HG03095 (cell line): Measurements from ENCODE around the gene IGF1R.

ENCODE experiments used
- ATAC-seq: cut with Tn5 transposase; IDR thresholded peaks from one replicate; pipeline ENCODE4 v1.9.1; 2021; ENCODE audit warnings: moderate library complexity; ENCODE audit not compliant: unreplicated experiment

IGF1R gene

DNA sequence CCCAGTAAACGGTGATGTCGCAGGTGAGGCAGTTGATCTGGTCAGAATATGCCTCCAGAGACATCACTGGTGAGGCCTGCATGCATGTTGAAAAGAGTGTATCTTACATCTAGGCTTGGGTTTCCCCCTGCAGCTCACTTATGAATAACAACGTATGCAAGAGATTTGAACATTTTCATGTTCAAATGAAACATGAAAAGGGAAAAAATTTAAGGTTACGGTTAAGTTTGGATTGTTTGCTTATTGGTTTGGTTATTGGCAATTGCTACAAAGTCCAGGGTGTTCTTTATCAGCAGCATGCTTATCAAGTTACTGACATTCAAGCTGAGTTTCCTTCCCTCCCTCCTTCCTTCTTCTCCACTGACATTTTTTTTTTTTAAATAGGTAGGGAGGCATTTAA lies 123.2 kb downstream of the IGF1R start:
- ATAC-seq, result no peak

DNA sequence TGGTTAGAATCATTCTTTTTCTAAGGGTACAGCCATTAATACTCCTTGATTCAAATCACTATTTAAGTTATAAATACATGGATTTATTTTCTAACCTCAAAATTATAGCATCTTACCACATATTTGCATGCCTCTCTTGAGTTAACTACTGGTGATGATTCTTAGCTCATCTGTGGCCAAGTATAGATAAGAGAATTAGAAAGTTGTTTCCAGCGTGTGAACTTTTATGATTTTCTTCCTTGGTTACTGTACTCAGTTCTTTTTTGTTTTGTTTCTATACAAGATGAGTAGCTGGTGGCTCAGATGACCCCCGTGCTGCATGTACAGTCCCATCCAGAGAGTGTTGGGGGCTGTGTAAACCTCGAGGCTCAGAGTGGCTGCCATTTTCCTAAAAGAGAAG lies 124.6 kb downstream of the IGF1R start:
- no peak for ATAC-seq

DNA sequence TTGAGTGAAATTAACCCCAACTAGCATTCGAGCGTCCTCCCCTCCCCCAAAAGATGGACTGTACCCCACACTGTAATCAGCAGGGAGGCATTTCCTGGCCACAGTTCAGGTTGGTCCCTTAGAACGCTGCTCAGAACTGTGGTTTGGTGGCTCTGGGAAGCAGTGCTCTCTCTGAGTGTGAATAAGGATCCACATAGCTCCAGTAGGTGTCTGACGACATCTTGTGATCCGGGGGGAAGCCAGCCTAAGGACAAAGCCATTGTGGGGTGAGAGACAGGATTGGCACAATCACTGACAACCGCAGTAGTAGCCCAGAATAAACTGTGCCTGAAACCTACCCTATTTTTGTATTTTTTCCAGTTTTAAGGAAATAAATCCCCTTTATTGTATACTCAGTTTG lies 125.3 kb downstream of the IGF1R start:
- no peak for ATAC-seq

DNA sequence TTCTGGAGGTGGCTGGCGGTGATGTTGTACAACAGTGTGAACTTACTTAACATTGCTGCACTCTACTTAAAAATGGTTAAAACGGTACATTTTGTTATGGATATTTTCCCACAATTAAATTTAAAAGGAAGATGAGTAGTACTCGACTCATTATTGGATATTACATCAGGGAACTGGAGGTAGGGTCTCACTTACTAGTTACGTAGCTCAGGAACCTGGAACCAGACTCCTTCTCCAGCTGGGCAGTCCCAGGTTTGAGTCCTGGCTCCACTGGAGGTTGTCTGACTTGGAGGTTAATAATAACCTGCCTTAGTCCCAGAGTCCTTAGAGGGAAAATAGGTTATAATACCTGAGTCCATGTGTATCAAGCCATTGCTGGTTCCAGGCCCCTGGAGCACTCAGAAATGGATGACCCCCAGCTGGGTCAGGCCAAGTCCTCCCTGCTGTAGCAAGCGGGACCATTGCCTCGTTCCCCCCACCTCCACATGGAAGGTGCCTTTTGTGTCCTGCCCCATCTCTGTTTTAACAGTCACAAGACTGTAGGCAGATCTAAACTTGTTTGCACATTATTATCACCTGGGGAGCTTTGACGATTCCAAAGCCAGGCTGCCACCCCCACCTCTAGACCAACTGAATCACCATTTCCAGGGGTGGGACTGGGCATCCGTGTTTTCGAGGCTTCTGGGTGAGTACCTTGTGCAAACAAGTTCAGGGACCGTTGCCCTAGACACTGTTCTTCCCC lies 126.6 kb downstream of the IGF1R start:
- ATAC-seq, result no peak

DNA sequence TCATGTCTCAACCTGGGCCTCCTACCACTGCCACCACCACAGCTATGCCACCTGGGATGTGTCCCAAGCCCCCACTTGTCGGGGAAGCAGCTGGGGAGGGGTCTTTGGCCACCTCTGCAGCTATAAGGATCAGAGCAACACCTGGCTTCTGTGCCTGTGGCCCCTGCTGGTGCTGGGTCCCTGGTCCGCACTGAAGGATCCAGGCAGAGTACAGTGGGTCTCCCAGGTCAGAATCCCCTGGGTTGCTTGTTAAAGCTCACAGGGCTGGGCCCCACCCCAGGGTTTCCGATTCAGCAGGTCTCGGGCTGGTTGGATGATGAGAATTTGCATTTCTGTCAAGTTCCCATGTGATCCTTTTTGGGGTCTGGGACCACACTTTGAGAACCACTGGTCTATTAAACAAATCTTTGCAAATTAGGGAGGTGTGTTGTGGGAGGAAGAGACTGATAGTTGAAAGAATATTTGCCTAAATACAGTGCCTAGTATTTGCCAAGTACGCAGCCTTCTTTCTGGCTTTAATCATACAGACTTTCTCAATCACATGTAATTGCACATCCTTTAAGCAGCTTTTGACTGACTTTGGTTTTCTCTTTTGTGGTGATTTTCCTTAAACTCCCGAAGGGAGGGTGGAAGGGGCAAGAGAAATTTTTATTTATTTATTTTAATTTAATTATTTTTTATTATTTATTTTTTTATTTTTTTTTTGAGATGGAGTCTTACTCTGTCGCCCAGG lies 127.3 kb downstream of the IGF1R start:
- no peak for ATAC-seq

DNA sequence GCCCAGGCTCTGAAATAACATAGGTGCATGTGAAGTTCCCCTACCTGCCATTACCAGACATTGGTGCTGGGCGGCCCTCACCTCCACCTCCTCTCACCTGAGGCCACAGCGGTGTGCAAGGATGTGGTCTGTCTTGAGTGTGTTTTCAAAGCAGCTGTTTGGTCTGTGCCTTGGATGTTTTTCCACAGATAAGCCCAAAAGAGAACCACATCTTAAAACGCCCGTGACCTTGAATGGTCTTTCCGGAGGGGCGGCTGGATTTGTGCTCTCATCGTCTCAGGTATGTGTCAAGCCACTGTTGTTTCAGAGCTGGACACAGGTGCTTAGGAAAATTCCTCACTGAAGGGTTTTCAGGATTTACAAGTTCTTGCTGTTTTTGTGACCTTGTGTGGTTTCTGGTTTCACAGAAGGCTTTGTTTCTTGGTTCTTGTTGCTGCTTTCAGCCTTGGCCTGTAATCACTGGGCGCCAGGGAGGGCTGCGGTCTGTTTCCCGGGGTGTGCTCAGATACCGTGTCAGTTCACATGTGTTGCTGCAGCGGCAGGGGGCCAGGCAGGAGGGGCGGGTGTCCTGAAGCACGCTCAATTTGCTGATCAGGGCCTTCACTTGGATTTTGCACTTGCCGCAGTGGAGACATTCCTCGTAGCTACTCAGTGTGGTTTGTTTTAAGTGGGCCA lies 128.4 kb downstream of the IGF1R start:
- ATAC-seq, result peak; percentile 60

DNA sequence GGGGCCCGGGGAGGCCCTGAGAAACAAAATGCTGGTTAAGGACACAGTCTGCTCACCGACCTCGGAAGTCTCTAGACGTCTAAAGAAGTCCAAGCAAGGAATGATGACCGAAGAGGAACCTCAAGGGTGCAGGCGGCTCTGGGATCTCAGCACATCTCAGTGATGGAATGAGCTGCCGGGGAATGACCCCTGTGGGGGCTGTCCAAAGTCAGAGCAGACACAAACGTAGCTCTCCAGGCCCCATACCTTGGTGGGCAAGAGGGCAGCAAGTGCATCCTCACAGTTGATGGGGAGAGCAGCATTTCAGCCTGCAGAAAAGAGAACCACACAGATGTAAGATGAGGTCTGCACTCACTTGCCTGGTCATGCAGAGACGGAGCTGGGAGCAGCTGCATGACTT lies 129.1 kb downstream of the IGF1R start:
- ATAC-seq, result no peak

DNA sequence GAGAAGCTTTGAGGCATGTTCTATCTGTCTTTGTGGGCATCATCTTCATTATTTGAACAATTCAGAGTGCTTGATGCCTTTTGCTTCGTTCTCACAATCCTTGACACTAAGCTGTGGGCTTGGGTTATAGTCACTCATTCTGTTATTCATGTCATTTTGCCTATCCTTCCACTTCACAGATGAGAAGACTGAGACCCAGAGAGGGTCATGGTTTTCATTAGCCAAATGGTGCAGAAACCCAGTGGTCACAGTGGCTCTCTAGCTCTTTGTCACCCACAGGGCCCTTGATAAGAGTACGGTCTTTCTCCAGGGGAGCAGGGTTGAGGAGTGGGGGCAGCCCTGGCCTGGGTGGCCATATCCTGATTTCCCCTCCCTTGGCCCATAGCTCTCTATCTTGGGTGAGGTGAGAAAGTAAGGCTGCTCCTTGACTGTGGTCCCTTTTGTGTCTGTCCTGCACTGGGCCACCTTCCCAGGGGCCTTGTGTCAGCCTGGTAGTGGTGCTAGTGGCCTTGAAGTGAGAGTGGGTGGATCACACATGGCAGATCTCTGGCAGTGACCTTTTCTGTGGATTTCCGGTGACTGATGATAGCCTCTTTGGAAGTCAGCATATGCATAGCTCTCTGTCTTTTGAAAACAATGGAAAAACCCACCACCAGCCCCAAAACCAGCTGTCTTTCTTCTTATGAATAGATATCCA lies 130.1 kb downstream of the IGF1R start:
- no peak for ATAC-seq

DNA sequence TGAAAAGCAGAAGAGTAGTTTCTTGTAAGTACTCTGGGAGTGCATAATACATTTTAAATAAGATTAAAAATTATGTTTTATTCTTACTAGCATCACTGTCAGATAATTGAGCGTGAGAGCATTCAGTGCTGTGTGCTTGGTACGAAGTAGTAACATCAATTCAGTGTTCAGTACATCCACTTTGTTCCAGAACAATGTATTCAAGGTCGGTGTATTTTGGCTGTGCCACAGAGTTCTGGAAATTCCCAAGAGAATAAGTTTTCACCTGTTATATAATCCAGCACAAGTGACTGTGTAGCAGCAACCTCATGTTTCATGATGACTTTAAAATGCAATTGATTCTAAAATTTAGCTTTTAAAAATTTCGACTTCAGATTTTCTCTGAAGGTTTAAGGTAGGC lies 130.6 kb downstream of the IGF1R start:
- no peak for ATAC-seq

DNA sequence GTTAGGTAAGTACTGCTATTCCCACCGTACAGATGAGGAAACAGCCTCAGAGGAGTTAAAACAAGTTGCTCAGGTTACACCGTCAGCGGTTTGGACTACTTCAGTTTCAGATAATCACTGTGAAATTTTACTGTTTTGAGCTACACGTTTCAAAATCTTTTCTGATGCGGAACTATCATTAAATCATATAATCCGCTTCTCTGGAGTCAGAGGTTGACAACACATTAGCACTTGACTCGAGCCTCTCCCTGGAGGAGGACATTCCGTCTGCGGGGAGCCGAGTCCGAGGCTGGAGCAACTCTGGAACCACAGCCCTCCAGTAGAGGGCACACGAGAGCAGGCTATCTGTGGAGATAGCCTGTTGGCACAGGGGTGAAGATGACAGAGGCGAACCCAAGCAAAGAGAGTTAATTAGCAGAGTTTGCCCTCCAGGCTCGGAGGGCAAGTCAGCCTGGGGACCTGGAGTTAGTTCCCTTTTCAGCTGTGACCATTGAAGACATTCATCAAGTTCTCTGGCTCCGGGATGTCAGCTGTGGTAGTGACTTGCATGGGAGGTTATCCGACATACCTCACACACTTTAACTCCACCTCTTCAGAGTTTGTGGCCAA lies 131.2 kb downstream of the IGF1R start:
- peak; percentile 78 for ATAC-seq

DNA sequence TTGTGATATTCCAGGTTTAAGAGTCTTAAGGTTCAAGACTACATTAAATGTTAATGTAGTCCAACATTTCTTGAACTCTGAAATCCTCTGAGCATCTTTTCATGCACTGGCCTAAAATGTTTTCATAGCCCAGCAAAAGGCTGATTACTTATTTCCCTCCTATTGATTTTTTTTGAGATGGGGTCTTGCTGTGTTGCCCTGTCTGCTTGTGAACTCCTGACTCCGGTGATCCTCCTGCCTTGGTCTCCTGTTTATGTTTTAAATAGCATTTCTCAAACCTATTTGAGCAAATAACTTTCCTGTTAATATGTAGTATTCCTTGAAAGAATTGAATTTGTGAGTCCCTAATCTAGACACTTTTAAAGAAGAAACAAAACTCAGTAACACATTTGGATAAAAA lies 133.5 kb downstream of the IGF1R start:
- no peak for ATAC-seq

DNA sequence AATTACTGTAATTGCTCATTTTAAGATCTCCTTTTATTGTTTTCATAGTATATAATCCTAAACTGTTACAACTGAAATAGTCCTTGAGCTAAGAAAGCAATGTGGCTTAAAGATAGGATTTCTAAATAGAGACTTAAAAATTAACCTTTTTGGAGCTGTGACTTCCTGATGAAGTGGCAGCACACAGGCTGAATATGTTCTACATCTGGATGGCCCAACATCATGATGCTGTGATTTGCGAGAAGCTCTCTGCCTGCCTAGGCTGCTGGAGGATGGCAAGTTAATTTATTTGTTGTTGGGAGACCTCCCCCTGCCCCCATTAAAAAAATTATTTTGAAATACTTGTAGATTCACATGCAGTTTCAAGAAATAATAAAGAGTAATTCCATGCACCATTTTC lies 134.5 kb downstream of the IGF1R start:
- no peak for ATAC-seq

DNA sequence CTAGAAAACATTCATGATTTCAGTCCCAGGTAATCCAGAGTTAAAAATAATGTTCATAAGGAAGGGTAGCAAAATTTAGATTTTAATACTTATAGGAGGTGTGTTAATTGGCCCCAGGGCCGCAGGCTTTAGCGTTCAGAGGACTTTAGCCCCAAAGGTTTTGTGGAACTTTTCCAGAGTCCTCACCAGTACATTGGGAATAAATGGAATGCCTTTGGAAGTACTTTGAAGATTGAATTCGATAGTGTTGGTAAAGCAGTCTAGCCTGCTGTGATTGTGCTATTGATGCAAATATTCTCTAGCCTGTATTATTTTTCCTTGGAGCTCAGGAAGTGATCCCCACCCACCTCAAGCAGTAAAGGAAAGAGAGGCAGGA lies 137.1 kb downstream of the IGF1R start:
- ATAC-seq, result no peak

DNA sequence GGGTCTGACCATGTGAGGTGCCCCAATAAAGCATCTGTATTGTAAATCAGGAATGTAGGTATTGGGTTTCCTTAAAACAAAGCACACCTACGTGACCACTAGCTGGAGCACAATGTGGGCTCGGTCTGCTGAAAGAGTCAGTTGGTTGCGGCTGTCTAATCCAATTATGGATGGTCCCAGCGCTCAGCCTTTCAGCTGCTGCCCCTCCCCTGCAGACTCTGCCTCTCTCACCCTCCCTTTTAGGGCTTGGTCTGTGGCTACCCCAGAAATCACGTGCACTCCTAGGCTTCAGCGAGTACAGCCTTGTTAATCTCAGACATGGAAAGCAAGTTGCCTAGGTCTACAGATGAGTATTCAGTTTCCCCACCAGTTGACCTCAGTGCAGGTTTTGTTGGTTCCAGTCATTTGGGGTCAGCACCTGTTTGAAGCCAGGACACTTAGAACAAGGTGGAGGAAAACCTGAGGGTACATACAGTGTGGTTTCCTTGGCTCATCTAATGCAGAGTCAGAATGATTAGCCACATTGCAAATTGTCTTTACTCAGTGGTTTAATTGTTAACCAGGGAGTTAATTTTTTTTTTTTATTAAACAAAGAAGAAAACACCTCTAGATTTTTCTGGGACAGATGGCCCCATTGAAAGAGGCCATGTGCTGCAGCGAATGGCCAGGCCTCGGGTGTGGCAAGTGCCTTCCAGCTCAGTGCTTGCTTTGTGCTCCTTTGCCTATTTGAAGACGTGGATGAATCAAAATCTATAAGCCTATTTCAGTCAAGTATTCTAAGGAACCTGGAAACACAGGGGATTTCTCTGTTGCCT lies 137.7 kb downstream of the IGF1R start:
- peak; percentile 58 for ATAC-seq

DNA sequence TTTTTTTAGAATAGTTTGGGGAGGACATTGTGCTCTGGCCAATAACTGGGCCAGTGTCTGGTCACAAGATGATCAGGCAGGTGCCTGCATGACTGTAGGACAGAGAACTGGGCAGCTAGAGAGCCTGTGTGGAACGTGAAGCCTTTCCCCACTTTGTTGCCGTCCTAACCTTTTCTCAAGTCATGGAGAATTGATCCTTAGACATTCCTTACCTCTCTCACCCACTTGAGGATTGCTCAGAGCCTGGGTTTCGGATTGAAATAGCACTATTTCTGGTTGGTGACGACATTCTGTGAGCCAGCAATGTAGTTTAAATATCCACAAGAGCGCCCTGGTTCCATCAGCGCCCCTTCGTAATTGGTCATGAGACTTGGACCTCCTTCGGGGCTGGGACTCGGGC lies 138.4 kb downstream of the IGF1R start:
- no peak for ATAC-seq

DNA sequence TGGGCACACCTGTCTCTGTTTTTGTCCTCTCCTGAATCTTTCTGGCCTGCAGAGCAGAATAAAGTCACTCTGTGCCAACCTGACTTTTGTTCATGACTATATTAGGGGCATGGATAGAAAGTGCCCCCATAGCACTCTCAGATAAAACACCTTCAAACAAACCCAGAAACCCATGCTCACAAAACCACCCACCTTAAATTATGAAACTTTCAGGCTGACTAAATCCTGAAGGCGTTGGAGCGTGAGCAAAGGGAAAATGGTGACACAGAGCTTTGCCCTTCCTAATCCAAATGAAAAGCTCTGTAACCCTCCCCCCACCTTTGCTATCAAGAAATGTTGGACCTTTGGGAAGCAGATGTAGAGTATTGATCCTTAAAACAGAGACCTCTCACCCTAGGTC lies 138.9 kb downstream of the IGF1R start:
- no peak for ATAC-seq

DNA sequence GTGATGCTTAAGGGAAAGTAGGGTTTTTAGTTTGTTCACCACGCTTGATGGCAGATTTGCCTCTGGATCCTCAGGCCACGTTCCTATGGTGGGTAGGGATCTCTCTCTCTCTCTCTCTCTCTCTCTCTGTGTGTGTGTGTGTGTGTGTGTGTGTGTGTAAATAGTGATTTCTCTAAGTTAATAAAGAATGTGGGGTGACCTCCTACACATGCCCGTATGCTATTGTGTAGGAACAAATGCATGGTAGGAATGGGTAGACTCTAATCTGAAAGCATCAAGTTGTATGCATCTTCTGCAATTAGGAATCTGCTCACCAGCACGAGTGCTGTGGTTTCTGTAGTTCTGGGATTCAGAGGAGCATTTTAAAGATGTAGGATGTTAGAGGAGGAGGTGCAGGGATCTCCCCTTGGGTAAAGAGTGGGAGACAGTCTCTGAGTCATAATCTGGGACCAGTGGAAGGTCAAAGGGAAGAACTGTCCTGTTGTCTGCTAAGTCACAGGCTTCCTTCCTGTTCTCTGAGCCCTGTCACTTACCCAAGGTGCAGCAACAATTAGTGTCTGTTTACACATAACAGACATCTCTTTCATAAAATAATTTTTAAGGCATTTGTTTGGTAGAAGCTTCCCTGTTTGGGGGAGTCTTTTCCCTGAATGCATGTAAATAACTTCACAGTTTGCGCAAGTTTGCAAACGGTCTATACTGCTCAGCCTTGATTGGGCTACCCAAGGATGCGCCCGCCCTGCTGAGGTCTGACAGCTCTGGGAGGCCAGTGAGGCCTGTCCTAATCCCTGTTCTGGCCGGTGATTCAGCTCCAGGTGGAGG lies 139.8 kb downstream of the IGF1R start:
- ATAC-seq, result no peak

DNA sequence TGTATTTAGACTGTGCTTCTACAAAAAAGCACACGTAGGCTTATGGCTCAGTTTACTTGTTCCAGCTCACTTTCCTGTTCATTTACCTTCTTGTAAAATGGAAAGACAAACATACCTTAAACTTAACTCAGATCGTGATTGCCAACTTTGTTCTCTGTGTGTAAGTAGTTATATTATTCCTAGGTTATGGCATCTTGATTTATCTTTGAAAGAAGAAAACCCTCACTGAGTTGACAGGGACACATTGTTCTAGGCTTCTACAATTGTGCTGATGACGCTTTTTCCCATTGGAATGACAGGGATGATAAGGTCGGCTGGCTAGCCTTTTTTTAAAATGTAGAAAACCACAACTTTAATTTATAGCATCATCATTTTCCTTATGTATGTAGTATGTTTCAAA lies 140.7 kb downstream of the IGF1R start:
- ATAC-seq, result no peak

DNA sequence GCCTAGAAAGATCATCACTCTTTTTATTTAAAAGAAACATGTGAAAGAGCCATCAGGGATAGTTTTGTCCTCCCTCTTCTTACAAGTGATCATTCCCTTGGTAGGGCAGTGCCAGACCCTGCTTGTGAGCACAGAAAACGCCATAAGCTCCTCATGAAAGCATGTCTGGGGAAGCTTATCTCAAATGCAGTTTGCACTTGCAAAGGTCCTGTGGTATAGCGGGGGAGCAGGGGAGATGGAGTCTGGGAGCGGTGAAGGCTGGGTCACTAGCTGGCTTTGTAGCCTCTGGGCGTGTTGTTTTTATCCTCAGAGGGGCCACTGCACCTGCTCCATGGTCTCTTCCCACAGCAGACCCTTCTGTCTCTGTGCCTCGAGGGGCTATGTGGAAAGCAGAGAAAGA lies 141.9 kb downstream of the IGF1R start:
- no peak for ATAC-seq
